Measurements from ENCODE around the gene TEX55.
A peak's percentile ranks its signal among the peaks of the same experiment; 100 is the strongest.
"Not testable (repeated sequence)": the region's sequence is repeated elsewhere in the genome, so short reads cannot be mapped to it uniquely, and the experiment has no call there.

The TEX55 gene

GRCh38 chr3:119145500-119146167 lies at the start of gene TEX55:
Gene TEX55 (plus strand): TSS chr3:119146165. CDS start chr3:119146190, 25 bp downstream.
- DNase-seq = peak; percentile 2 to 9
- TF ChIP-seq GATA1 (IDR thresholded peaks at IDR 0.05; ENCODE audit: low read depth, low read length) (no peak), POLR2A (IDR thresholded peaks at IDR 0.05; ENCODE audit: low read length) (no peak)

GRCh38 chr3:119098003-119098402 lies 48.0 kb upstream of the TEX55 start:
- no peak for DNase-seq
- TF ChIP-seq POLR2A (IDR thresholded peaks at IDR 0.05; ENCODE audit: low read length) (no peak), GATA1 (IDR thresholded peaks at IDR 0.05; ENCODE audit: low read depth, low read length) (no peak)

GRCh38 chr3:119098619-119099222 lies 47.2 kb upstream of the TEX55 start:
- peak; percentile 16 to 47 for DNase-seq

GRCh38 chr3:119099785-119100184 lies 46.2 kb upstream of the TEX55 start:
- no peak for DNase-seq
- TF ChIP-seq GATA1 (IDR thresholded peaks at IDR 0.05; ENCODE audit: low read depth, low read length) (no peak), POLR2A (IDR thresholded peaks at IDR 0.05; ENCODE audit: low read length) (no peak)

More at GRCh38 chr3:119098619-119099222, 47.2 kb upstream of the TEX55 start:
- TF ChIP-seq GATA1 (IDR thresholded peaks at IDR 0.05; ENCODE audit: low read depth, low read length) = no peak
- TF ChIP-seq POLR2A (IDR thresholded peaks at IDR 0.05; ENCODE audit: low read length) = no peak

- no peak for DNase-seq
- TF ChIP-seq POLR2A (IDR thresholded peaks at IDR 0.05; ENCODE audit: low read length) = no peak
- no peak for TF ChIP-seq GATA1 (IDR thresholded peaks at IDR 0.05; ENCODE audit: low read depth, low read length)
These were observed 41.9 kb upstream of the TEX55 start for GRCh38 chr3:119104031-119104430.

GRCh38 chr3:119118330-119118729 lies 27.6 kb upstream of the TEX55 start:
- DNase-seq = not testable (repeated sequence)

- no peak for DNase-seq
- no peak for TF ChIP-seq GATA1 (IDR thresholded peaks at IDR 0.05; ENCODE audit: low read depth, low read length)
- TF ChIP-seq POLR2A (IDR thresholded peaks at IDR 0.05; ENCODE audit: low read length) = no peak
These were observed 25.5 kb upstream of the TEX55 start for GRCh38 chr3:119120480-119120879.

GRCh38 chr3:119122350-119122749 lies 23.6 kb upstream of the TEX55 start:
- no peak for TF ChIP-seq POLR2A (IDR thresholded peaks at IDR 0.05; ENCODE audit: low read length)
- no peak for TF ChIP-seq GATA1 (IDR thresholded peaks at IDR 0.05; ENCODE audit: low read depth, low read length)

GRCh38 chr3:119125342-119125741 lies 20.6 kb upstream of the TEX55 start:
- no peak for TF ChIP-seq POLR2A (IDR thresholded peaks at IDR 0.05; ENCODE audit: low read length)
- TF ChIP-seq GATA1 (IDR thresholded peaks at IDR 0.05; ENCODE audit: low read depth, low read length) = no peak
- DNase-seq = no peak

More at GRCh38 chr3:119122350-119122749, 23.6 kb upstream of the TEX55 start:
- no peak for DNase-seq

GRCh38 chr3:119125742-119126504 lies 20.0 kb upstream of the TEX55 start:
- DNase-seq = no peak
- TF ChIP-seq POLR2A (IDR thresholded peaks at IDR 0.05; ENCODE audit: low read length) = no peak
- TF ChIP-seq GATA1 (IDR thresholded peaks at IDR 0.05; ENCODE audit: low read depth, low read length) = no peak

GRCh38 chr3:119130291-119130690 lies 15.7 kb upstream of the TEX55 start:
- DNase-seq = not testable (repeated sequence)

- DNase-seq = not testable (repeated sequence)
These were observed 13.7 kb upstream of the TEX55 start for GRCh38 chr3:119132291-119132690.

GRCh38 chr3:119139360-119139759 lies 6.6 kb upstream of the TEX55 start:
- not testable (repeated sequence) for DNase-seq

- DNase-seq = no peak
- TF ChIP-seq POLR2A (IDR thresholded peaks at IDR 0.05; ENCODE audit: low read length) (no peak), GATA1 (IDR thresholded peaks at IDR 0.05; ENCODE audit: low read depth, low read length) (no peak)
These were observed 5.5 kb upstream of the TEX55 start for GRCh38 chr3:119140466-119140865.

- DNase-seq = no peak
- TF ChIP-seq POLR2A (IDR thresholded peaks at IDR 0.05; ENCODE audit: low read length) (no peak), GATA1 (IDR thresholded peaks at IDR 0.05; ENCODE audit: low read depth, low read length) (no peak)
These were observed 851 bp upstream of the TEX55 start for GRCh38 chr3:119145128-119145499.

Measured in erythroblast (primary cell).